Measurements from ENCODE around the gene ITIH4.

The ITIH4 gene

GRCh38 chr3:52795298-52795900 lies 35.1 kb downstream of the ITIH4 start:
- DNase-seq = no peak

- no peak for DNase-seq
These were observed 35.8 kb downstream of the ITIH4 start, which contains the start of gene ITIH3 for GRCh38 chr3:52794612-52795099. ITIH3 (plus strand) TSS chr3:52794796; CDS start chr3:52794804, 8 bp downstream.

GRCh38 chr3:52793702-52794611 lies 36.5 kb downstream of the ITIH4 start:
- no peak for DNase-seq

- no peak for DNase-seq
These were observed 37.3 kb downstream of the ITIH4 start for GRCh38 chr3:52792961-52793695.

- DNase-seq = no peak
These were observed 38.1 kb downstream of the ITIH4 start for GRCh38 chr3:52792413-52792812.

GRCh38 chr3:52791928-52792327 lies 38.5 kb downstream of the ITIH4 start:
- DNase-seq = no peak

GRCh38 chr3:52791366-52791765 lies 39.1 kb downstream of the ITIH4 start:
- no peak for DNase-seq

GRCh38 chr3:52790741-52791140 lies 39.7 kb downstream of the ITIH4 start:
- no peak for DNase-seq

- no peak for DNase-seq
These were observed 40.1 kb downstream of the ITIH4 start for GRCh38 chr3:52790337-52790736.

- DNase-seq = no peak
These were observed 40.8 kb downstream of the ITIH4 start for GRCh38 chr3:52789746-52790040.

GRCh38 chr3:52788890-52789745 lies 41.4 kb downstream of the ITIH4 start:
- no peak for DNase-seq

GRCh38 chr3:52787672-52788625 lies 42.5 kb downstream of the ITIH4 start:
- no peak for DNase-seq

- no peak for DNase-seq
These were observed 43.2 kb downstream of the ITIH4 start for GRCh38 chr3:52787246-52787645.

- DNase-seq = no peak
These were observed 43.9 kb downstream of the ITIH4 start for GRCh38 chr3:52786330-52787215.

GRCh38 chr3:52784931-52785590 lies 45.4 kb downstream of the ITIH4 start:
- no peak for DNase-seq

GRCh38 chr3:52784021-52784621 lies 46.4 kb downstream of the ITIH4 start:
- no peak for DNase-seq

- no peak for DNase-seq
These were observed 47.3 kb downstream of the ITIH4 start for GRCh38 chr3:52783211-52783555.

GRCh38 chr3:52782412-52783210 lies 47.9 kb downstream of the ITIH4 start:
- no peak for DNase-seq

- DNase-seq = no peak
These were observed 48.7 kb downstream of the ITIH4 start for GRCh38 chr3:52781741-52782140.
